Progenitor cell of endocrine pancreas (in vitro differentiated cells): ENCODE data around the gene IGSF6. TPM values are rescaled to one million over a fixed set of nuclear protein-coding genes. Genes with fewer than 3 reads are reported as not detected.
"Not testable (repeated sequence)": the region's sequence is repeated elsewhere in the genome, so short reads cannot be mapped to it uniquely, and the experiment has no call there.

Experiments
- DNase-seq: peaks from one replicate; pipeline ENCODE4 v3.0.0; 2021; ENCODE audit warnings: low spot score; ENCODE audit not compliant: unreplicated experiment
- H3K27ac Mint-ChIP-seq: 2 replicates; pipeline ENCODE4 v1.8.0; 2021; ENCODE audit warnings: mild to moderate bottlenecking, moderate library complexity, mixed read lengths
- H3K27me3 Mint-ChIP-seq: 2 replicates; pipeline ENCODE4 v1.8.0; 2021; ENCODE audit warnings: mixed read lengths
- H3K36me3 Mint-ChIP-seq: 2 replicates; pipeline ENCODE4 v1.8.0; 2022; ENCODE audit warnings: mixed read lengths; ENCODE audit not compliant: insufficient read depth
- H3K4me1 Mint-ChIP-seq: 2 replicates; pipeline ENCODE4 v1.8.0; 2021; ENCODE audit warnings: low read depth, mixed read lengths
- H3K4me3 Mint-ChIP-seq: 2 replicates; pipeline ENCODE4 v1.8.0; 2021; ENCODE audit warnings: low read depth, mild to moderate bottlenecking, moderate library complexity, mixed read lengths
- H3K9me3 Mint-ChIP-seq: 2 replicates; pipeline ENCODE4 v1.8.0; 2021; ENCODE audit warnings: low read depth, mixed read lengths
- total RNA-seq: library from RNA; stranded (reverse); gene quantifications from 2 replicates; pipeline ENCODE4 v1.2.1, GENCODE V29; 2021
- TF ChIP-seq, protein P1 (sequence below): fragments of 200-600 bp; sonication (generic); IDR thresholded peaks from one replicate; pipeline ENCODE4 v1.5.0; 2021; ENCODE audit warnings: antibody characterized with exemption, mild to moderate bottlenecking; ENCODE audit not compliant: unreplicated experiment

IGSF6 gene
- total RNA-seq, 1 donor from 2014 or later = not detected

DNA sequence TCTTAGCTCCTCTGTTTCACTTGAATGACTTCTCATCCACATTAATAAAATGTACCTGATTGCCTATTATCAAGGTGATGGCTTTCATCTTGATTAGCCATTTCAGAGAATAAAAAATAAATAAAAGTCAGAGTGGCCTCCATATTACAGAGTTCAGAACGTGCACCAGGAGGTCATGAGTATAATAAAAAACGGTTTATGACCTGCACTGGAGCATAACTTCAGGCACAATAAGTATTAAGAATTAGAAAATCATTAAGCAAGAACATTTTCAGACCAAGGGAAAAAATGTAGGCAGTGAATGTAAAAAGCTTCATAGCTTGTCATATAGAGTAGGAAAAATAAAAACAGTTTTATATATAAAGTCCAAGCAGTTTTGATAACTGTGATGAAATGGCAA lies 41.6 kb downstream of the IGSF6 start:
- no peaks in the 10 kb centered on the region for H3K9me3 Mint-ChIP-seq
- no peak overlapping the region for H3K27ac Mint-ChIP-seq
- H3K27me3 Mint-ChIP-seq = no peaks in the 10 kb centered on the region
- peaks cover 34% of the 10 kb centered on the region for H3K4me1 Mint-ChIP-seq
- no peak overlapping the region for H3K4me3 Mint-ChIP-seq
- no peak for DNase-seq
- H3K36me3 Mint-ChIP-seq = peaks cover 4% of the 10 kb centered on the region
- TF ChIP-seq, protein P1, sequence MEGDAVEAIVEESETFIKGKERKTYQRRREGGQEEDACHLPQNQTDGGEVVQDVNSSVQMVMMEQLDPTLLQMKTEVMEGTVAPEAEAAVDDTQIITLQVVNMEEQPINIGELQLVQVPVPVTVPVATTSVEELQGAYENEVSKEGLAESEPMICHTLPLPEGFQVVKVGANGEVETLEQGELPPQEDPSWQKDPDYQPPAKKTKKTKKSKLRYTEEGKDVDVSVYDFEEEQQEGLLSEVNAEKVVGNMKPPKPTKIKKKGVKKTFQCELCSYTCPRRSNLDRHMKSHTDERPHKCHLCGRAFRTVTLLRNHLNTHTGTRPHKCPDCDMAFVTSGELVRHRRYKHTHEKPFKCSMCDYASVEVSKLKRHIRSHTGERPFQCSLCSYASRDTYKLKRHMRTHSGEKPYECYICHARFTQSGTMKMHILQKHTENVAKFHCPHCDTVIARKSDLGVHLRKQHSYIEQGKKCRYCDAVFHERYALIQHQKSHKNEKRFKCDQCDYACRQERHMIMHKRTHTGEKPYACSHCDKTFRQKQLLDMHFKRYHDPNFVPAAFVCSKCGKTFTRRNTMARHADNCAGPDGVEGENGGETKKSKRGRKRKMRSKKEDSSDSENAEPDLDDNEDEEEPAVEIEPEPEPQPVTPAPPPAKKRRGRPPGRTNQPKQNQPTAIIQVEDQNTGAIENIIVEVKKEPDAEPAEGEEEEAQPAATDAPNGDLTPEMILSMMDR = no peak

DNA sequence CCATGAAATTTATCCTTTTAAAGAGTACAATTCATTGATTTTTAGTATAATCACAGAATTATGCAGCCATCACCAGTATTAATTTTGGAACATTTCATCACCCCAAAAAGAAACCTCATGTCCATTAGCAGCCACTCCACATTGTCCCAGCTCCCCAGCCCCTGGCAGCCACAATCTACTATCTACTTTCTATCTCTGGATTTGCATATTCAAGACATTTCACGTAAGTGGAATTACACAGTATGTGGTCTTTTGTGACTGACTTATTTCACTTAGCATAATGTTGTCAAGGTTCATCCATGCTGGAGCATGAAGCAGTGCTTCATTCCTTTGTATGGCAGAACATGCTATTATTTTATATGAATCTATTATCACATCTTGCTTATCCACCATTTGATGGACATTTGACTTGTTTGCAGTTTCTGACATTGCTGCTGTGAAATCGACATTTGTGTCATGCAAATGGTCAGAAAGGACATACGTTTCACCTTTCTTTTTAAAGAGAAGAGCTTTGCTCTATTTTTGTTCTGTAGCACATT lies 42.3 kb downstream of the IGSF6 start:
- no peak overlapping the region for H3K4me3 Mint-ChIP-seq
- no peaks in the 10 kb centered on the region for H3K27me3 Mint-ChIP-seq
- H3K9me3 Mint-ChIP-seq = no peaks in the 10 kb centered on the region
- DNase-seq = no peak
- TF ChIP-seq, protein P1 = no peak
- H3K27ac Mint-ChIP-seq = no peak overlapping the region
- H3K36me3 Mint-ChIP-seq = peaks cover 3% of the 10 kb centered on the region
- H3K4me1 Mint-ChIP-seq = peaks cover 33% of the 10 kb centered on the region

DNA sequence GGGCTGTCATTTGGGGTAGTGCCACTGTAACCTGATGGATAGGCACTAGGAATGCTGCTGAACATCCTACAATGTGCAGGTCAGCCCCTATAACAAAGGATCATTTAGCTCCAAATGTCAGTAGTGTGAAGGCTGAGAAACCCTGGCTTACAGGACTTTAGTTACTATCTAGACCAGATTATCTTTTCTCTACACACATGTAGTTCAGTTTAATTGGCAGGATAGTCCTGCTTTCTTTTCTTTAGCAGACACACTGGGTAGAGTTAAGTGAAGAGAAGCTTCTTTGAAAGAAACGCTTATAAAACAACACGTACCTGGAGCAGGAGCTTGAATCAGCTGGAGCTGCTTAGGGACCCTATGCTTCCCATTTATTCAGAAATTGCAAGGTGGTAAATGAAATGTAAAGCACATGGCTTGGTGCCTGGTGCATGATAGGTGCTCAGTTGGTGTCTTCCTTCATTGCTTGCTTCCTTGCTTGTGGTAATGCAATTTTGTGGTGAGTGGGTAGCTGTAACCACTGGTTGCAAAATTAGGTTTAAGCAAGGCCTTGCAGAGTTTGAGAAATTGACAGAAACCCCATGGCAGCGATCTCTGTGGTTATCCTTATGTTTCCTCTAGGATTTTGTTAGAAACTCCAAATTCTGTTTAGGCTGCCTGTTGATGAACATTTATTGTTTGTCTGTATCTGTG lies 43.6 kb downstream of the IGSF6 start:
- H3K4me3 Mint-ChIP-seq = no peak overlapping the region
- peaks cover 39% of the 10 kb centered on the region for H3K4me1 Mint-ChIP-seq
- H3K27me3 Mint-ChIP-seq = no peaks in the 10 kb centered on the region
- H3K36me3 Mint-ChIP-seq = no peaks in the 10 kb centered on the region
- no peaks in the 10 kb centered on the region for H3K9me3 Mint-ChIP-seq
- H3K27ac Mint-ChIP-seq = peak overlapping the region; percentile 39
- TF ChIP-seq, protein P1 = no peak
- DNase-seq = no peak

DNA sequence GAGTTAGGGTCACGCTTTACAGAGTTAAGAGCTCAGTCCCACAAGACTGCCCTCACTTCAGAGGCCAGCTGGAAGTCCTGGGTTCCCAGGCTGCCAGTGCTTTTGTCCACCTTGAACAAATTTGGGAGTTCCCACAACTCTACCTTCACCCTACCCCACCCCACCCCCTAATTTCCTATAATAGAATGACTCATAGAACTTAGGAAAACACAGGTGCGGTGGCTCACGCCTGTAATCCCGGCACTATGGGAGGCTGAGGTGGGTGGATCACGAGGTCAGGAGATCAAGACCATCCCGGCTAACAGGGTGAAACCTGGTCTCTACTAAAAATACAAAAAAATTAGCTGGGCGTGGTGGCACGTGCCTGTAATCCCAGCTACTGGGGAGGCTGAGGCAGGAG lies 46.6 kb downstream of the IGSF6 start:
- not testable (repeated sequence) for H3K36me3 Mint-ChIP-seq, H3K27ac Mint-ChIP-seq, H3K27me3 Mint-ChIP-seq, DNase-seq, H3K9me3 Mint-ChIP-seq, H3K4me3 Mint-ChIP-seq
- peaks cover 41% of the 10 kb centered on the region for H3K4me1 Mint-ChIP-seq

DNA sequence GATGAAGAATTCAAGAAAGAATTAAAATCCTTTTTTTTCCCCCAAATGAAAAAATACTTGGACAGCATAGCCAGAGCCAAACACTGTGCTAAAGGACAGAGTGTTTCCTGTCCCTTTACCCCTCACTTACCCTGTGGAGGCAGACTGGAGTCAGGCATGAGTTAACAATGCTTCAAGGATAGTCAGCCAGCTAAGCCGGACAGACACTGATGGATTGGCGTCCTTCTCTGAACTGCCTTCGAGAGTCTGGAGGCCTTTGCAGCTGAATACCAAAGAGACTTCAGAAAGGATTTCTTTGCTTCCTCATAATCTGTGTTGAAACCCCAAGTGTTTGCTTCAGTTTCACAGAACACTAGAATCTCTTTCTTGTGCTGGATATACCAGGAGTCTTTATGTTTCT lies 48.5 kb downstream of the IGSF6 start:
- DNase-seq = no peak
- H3K27ac Mint-ChIP-seq = peak overlapping the region; percentile 67
- TF ChIP-seq, protein P1 = no peak
- peaks cover 34% of the 10 kb centered on the region for H3K4me1 Mint-ChIP-seq
- H3K27me3 Mint-ChIP-seq = no peaks in the 10 kb centered on the region
- H3K9me3 Mint-ChIP-seq = no peaks in the 10 kb centered on the region
- no peaks in the 10 kb centered on the region for H3K36me3 Mint-ChIP-seq
- H3K4me3 Mint-ChIP-seq = no peak overlapping the region

GRCh38 chr16:21602785-21603184 lies 49.6 kb downstream of the IGSF6 start:
- no peaks in the 10 kb centered on the region for H3K36me3 Mint-ChIP-seq
- H3K27me3 Mint-ChIP-seq = no peaks in the 10 kb centered on the region
- H3K4me1 Mint-ChIP-seq = peaks cover 30% of the 10 kb centered on the region
- TF ChIP-seq, protein P1 = no peak
- H3K4me3 Mint-ChIP-seq = no peak overlapping the region
- H3K27ac Mint-ChIP-seq = no peak overlapping the region
- no peaks in the 10 kb centered on the region for H3K9me3 Mint-ChIP-seq
- DNase-seq = no peak
